Neural progenitor cell (in vitro differentiated cells): ENCODE results near the gene GJA3. TPM values are rescaled to one million over a fixed set of nuclear protein-coding genes. Genes with fewer than 3 reads are reported as not detected.

Experiments used
- DNase-seq: peaks from one replicate; pipeline ENCODE4 v3.0.0-alpha.2; 2016; ENCODE audit warnings: low spot score
- H2AFZ ChIP-seq: fragments of 200-600 bp; sonication (generic); replicated peaks from 2 replicates; pipeline ENCODE4 v1.6.1; 2016; ENCODE audit warnings: antibody characterized with exemption
- H3F3A ChIP-seq: fragments of 200-600 bp; sonication (generic); 2 replicates; pipeline ENCODE4 v1.6.1; 2016; ENCODE audit warnings: antibody characterized with exemption, low read depth
- H3K27ac ChIP-seq: fragments of 200-600 bp; sonication (generic); 2 replicates; pipeline ENCODE4 v1.5.1; 2016; ENCODE audit warnings: mild to moderate bottlenecking
- H3K27me3 ChIP-seq: fragments of 200-600 bp; sonication (generic); 2 replicates; pipeline ENCODE4 v1.6.1; 2016; ENCODE audit warnings: mild to moderate bottlenecking, moderate library complexity
- H3K36me3 ChIP-seq: fragments of 200-600 bp; sonication (generic); 2 replicates; pipeline ENCODE4 v1.5.1; 2016
- H3K4me1 ChIP-seq: fragments of 200-600 bp; sonication (generic); 2 replicates; pipeline ENCODE4 v1.6.1; 2016; ENCODE audit warnings: mixed run types
- H3K4me2 ChIP-seq: fragments of 200-600 bp; sonication (generic); 2 replicates; pipeline ENCODE4 v1.6.1; 2016
- H3K4me3 ChIP-seq: fragments of 200-600 bp; sonication (generic); 2 replicates; pipeline ENCODE4 v1.5.1; 2016
- H3K79me2 ChIP-seq: fragments of 200-600 bp; sonication (generic); 2 replicates; pipeline ENCODE4 v1.6.1; 2016; ENCODE audit warnings: low read depth
- H3K9ac ChIP-seq: fragments of 200-600 bp; sonication (generic); 2 replicates; pipeline ENCODE4 v1.6.1; 2016
- H3K9me3 ChIP-seq: fragments of 200-600 bp; sonication (generic); 2 replicates; pipeline ENCODE4 v1.5.1; 2016; ENCODE audit warnings: low read depth
- H4K20me1 ChIP-seq: fragments of 200-600 bp; sonication (generic); 2 replicates; pipeline ENCODE4 v1.6.1; 2016; ENCODE audit warnings: low read depth
- H3K27ac Mint-ChIP-seq: 3 replicates; pipeline ENCODE4 v1.8.0; 2021; ENCODE audit warnings: mixed read lengths
- H3K27me3 Mint-ChIP-seq: 2 replicates; pipeline ENCODE4 v1.8.0; 2022; ENCODE audit warnings: low read depth, mild to moderate bottlenecking, inconsistent platforms, moderate library complexity, mixed read lengths; ENCODE audit not compliant: insufficient read depth
- H3K36me3 Mint-ChIP-seq: 3 replicates; pipeline ENCODE4 v1.8.0; 2021; ENCODE audit warnings: mixed read lengths
- H3K4me1 Mint-ChIP-seq: 3 replicates; pipeline ENCODE4 v1.8.0; 2021; ENCODE audit warnings: mixed read lengths
- H3K4me3 Mint-ChIP-seq: 3 replicates; pipeline ENCODE4 v1.8.0; 2021; ENCODE audit warnings: mild to moderate bottlenecking, moderate library complexity, mixed read lengths
- H3K9me3 Mint-ChIP-seq: 3 replicates; pipeline ENCODE4 v1.8.0; 2020; ENCODE audit warnings: mixed read lengths
- CTCF ChIP-seq: fragments of 200-600 bp; sonication (generic); IDR thresholded peaks from 2 replicates; pipeline ENCODE4 v1.5.1; 2017; ENCODE audit warnings: antibody characterized with exemption, mild to moderate bottlenecking
- EZH2 ChIP-seq: fragments of 200-600 bp; sonication (generic); IDR thresholded peaks from 2 replicates; pipeline ENCODE4 v1.6.1; 2017; ENCODE audit warnings: antibody characterized with exemption, mild to moderate bottlenecking, moderate library complexity
- EZH2phosphoT487 ChIP-seq: fragments of 200-600 bp; sonication (generic); IDR thresholded peaks from 2 replicates; pipeline ENCODE4 v1.6.1; 2017; ENCODE audit warnings: antibody characterized with exemption
- total RNA-seq: library from RNA; depleted of rRNA; stranded (reverse); fragments of >200 nt; gene quantifications from 2 replicates; pipeline ENCODE4 v1.2.3, GENCODE V29; 2015; ENCODE audit warnings: low replicate concordance

Gene GJA3
- total RNA-seq, 1 donor from 2014 or later, result 0.17 TPM

GRCh38 chr13:20136781-20137703 lies 23.8 kb downstream of the GJA3 start:
- H3K4me2 ChIP-seq, result peak overlapping the region; percentile 69
- H3K36me3 Mint-ChIP-seq, result no peaks in the 10 kb centered on the region

GRCh38 chr13:20134732-20135131 lies 26.1 kb downstream of the GJA3 start:
- Histone ChIP-seq H3K9ac (no peak overlapping the region), H3K79me2 (no peaks in the 10 kb centered on the region), H2AFZ (no peak overlapping the region), H3K27me3 (peaks cover 68% of the 10 kb centered on the region), H3K36me3 (no peaks in the 10 kb centered on the region), H3K4me1 (no peaks in the 10 kb centered on the region), H3K9me3 (no peaks in the 10 kb centered on the region), H3K4me3 (no peak overlapping the region), H3K4me2 (no peak overlapping the region), H4K20me1 (no peaks in the 10 kb centered on the region), H3K27ac (no peak overlapping the region), H3F3A (no peaks in the 10 kb centered on the region)
- TF ChIP-seq EZH2phosphoT487, result no peak
- TF ChIP-seq CTCF, result no peak
- TF ChIP-seq EZH2, result no peak
- no peaks in the 10 kb centered on the region for H3K36me3 Mint-ChIP-seq
- no peaks in the 10 kb centered on the region for H3K4me1 Mint-ChIP-seq
- H3K27ac Mint-ChIP-seq, result no peak overlapping the region
- peaks cover 7% of the 10 kb centered on the region for H3K27me3 Mint-ChIP-seq
- no peak overlapping the region for H3K4me3 Mint-ChIP-seq
- H3K9me3 Mint-ChIP-seq, result no peaks in the 10 kb centered on the region
- DNase-seq, result no peak

More at GRCh38 chr13:20136781-20137703, 23.8 kb downstream of the GJA3 start:
- H3K9ac ChIP-seq, result no peak overlapping the region
- no peaks in the 10 kb centered on the region for H3F3A ChIP-seq
- H3K4me3 Mint-ChIP-seq, result no peak overlapping the region
- no peaks in the 10 kb centered on the region for H4K20me1 ChIP-seq
- H3K27ac ChIP-seq, result no peak overlapping the region
- DNase-seq, result peak; percentile 79
- no peak overlapping the region for H3K27ac Mint-ChIP-seq
- H3K27me3 ChIP-seq, result peaks cover 44% of the 10 kb centered on the region
- no peaks in the 10 kb centered on the region for H3K9me3 Mint-ChIP-seq
- H3K4me1 Mint-ChIP-seq, result no peaks in the 10 kb centered on the region
- no peaks in the 10 kb centered on the region for H3K36me3 ChIP-seq
- peak overlapping the region; percentile 38 for H3K4me3 ChIP-seq
- TF ChIP-seq EZH2phosphoT487 (no peak), CTCF (peak; percentile 59), EZH2 (no peak)
- H3K27me3 Mint-ChIP-seq, result peaks cover 7% of the 10 kb centered on the region
- no peaks in the 10 kb centered on the region for H3K79me2 ChIP-seq
- H3K9me3 ChIP-seq, result no peaks in the 10 kb centered on the region
- H3K4me1 ChIP-seq, result no peaks in the 10 kb centered on the region
- H2AFZ ChIP-seq, result peak overlapping the region; percentile 0

- H3K27ac ChIP-seq, result no peak overlapping the region
- peaks cover 74% of the 10 kb centered on the region for H3K27me3 ChIP-seq
- Mint-ChIP-seq H3K4me3 (no peak overlapping the region), H3K4me1 (no peaks in the 10 kb centered on the region), H3K27me3 (peaks cover 10% of the 10 kb centered on the region), H3K27ac (no peak overlapping the region), H3K9me3 (no peaks in the 10 kb centered on the region), H3K36me3 (no peaks in the 10 kb centered on the region)
- no peak for DNase-seq
- no peak overlapping the region for H3K4me2 ChIP-seq
- no peak overlapping the region for H2AFZ ChIP-seq
- H3F3A ChIP-seq, result peaks cover 4% of the 10 kb centered on the region
- no peak overlapping the region for H3K9ac ChIP-seq
- H3K4me3 ChIP-seq, result no peak overlapping the region
- no peaks in the 10 kb centered on the region for H3K36me3 ChIP-seq
- TF ChIP-seq EZH2, result no peak
- no peak for TF ChIP-seq EZH2phosphoT487
- no peak for TF ChIP-seq CTCF
- H4K20me1 ChIP-seq, result no peaks in the 10 kb centered on the region
- no peaks in the 10 kb centered on the region for H3K79me2 ChIP-seq
- peaks cover 7% of the 10 kb centered on the region for H3K4me1 ChIP-seq
- no peaks in the 10 kb centered on the region for H3K9me3 ChIP-seq
Observed at GRCh38 chr13:20132052-20132634, 28.7 kb downstream of the GJA3 start.
